Renal cortical epithelial cell (primary cell): ENCODE data around the gene RTN1. TPM values are rescaled to one million over a fixed set of nuclear protein-coding genes. Genes with fewer than 3 reads are reported as not detected.
"Not testable (repeated sequence)": the region's sequence is repeated elsewhere in the genome, so short reads cannot be mapped to it uniquely, and the experiment has no call there.

Source experiments
- DNase-seq: peaks from one replicate; pipeline ENCODE4 v3.0.0-alpha.2; 2011; ENCODE audit warnings: low read depth
- total RNA-seq: library from RNA; depleted of rRNA; stranded (reverse); fragments of >200 nt; gene quantifications from 2 replicates; pipeline ENCODE4 v1.2.3, GENCODE V29; 2014

RTN1 gene
- total RNA-seq, 1 donor from 2014 or later: 0.05 TPM

DNA sequence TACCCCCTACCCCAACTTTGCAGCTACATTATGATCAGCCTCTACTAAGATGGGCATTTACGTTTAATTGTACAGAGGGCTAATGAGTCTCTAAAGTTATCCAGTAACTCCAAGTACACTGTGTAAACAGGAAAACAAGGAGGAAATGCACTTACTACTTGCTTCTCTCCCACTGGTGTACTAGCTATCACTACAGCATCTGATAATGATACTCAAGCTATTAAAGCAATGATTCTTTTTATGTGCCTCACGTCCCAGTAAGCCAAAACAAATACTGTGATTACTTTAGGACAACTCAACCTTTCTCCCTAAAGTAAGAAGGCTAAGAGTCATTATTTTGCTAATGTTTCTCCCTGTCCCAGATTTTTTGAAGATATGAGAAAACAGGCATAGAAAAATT is 165.3 kb downstream of the RTN1 start:
- no peak for DNase-seq

GRCh38 chr14:59704054-59704645 is 166.4 kb downstream of the RTN1 start:
- no peak for DNase-seq

DNA sequence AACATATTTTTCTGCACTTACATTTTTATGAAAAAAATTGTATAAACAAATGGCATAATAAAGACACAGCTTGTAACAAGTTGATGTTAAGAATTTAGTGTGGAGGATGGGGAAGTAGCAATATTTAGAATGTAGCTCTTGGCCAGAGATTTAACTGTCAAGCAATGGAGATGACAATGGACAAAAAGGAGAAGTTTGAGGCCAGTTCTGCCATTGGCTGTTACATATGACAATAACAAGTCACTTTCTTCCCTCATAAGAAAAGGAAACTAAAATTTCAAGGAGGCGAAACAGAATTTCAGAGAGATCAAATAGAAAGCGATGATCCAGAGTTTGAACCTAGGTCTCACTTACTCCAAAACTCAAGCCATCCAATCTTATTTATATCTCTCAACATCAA is 171.1 kb downstream of the RTN1 start:
- DNase-seq: no peak

- peak; percentile 11 for DNase-seq
Measured at GRCh38 chr14:59698793-59699192, 171.8 kb downstream of the RTN1 start.

GRCh38 chr14:59695198-59695597 is 175.4 kb downstream of the RTN1 start:
- no peak for DNase-seq

DNA sequence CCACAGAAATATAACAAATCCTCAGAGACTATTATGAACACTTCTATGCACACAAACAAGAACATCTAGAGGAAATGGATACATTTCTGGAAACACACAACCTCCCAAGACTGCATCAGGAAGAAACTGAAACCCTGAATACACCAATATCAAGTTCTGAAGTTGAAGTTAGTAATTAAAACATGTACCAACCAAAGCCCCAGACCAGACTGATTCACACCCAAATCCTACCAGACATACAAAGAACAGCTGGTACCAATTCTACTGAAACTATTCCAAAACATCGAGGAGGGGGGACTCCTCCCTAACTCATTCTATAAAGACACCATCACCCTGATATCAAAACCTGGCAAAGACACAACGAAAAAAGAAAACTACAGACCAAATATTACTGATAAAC is 179.3 kb downstream of the RTN1 start:
- no peak for DNase-seq

DNA sequence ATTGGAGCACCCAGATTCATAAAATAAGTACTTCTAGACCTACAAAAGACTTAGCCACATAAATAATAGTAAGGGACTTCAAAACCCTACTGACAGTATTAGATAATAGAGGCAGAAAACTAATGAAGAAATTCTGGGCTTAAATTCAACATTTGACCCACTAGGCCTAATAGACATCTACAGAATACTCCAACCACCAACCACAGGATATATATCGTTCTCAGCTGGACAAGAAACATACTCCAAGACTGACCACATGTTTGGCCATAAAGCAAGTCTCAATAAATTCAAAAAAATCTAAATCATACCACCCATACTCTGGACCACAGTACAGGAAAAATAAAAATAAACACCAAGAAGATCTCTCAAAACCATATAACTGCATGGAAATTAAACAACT is 180.2 kb downstream of the RTN1 start:
- DNase-seq: no peak

DNA sequence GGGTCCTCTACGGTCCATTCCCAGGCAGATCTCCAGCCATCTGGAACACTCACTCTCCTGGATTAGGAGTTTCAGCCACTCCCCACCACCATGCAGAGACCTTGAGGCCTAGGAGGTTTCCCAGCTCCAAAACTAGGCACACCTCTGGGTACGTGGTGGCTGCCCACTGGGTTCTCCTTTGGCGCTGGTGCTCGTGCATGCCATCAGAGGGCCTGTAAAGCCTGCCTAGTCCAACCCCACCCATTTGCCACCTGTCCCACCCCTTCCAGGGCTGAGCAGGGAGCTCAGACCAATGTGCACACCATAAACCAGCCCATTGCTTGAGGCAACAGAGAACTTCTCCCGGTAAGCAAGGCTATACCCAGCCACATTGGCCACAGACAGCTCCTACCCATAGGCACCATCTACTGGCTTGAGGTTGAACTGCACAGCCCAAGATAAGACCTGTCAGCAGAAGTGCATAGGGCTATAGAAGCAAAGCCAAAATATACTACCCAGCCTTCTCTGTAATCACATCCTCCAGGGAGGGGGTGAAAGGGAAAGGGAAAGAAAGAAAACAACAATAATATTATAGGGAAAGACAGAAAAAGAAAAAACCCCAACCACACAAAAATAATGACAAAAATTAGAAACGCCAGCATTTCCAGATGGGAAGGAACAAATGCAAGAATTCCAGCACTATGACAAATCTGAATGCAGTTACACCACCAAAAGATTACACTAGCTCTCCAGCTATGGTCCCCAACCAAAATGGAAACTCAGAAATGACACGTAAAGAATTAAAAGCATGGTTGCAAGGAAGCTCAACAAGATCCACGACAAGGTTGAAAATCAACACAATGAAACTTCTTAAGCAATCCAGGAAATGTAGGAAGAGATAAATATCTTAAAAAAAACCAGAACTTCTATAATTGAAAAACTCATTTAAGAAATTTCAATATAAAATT is 182.1 kb downstream of the RTN1 start:
- DNase-seq: peak; percentile 26

DNA sequence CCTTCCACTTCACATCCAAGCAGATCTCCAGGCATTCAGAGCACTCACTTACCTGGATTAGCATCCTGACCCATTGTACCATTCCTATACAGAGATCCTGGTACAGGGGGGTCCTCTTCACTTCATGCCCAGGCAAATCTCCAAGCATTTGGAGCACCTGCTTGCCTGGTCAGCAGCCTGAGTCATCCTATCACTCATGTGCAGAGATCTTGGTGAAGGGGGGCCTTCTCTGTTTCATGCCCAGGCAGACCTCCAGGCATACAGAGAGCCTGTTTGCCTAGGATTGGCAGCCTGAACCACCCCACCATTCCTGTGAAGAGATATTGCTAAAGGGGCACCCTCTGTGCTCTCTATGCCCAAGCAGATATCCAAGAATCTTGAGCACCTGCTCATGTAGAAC is 182.9 kb downstream of the RTN1 start:
- no peak for DNase-seq

GRCh38 chr14:59679872-59680271 is 190.7 kb downstream of the RTN1 start:
- peak; percentile 53 for DNase-seq

DNA sequence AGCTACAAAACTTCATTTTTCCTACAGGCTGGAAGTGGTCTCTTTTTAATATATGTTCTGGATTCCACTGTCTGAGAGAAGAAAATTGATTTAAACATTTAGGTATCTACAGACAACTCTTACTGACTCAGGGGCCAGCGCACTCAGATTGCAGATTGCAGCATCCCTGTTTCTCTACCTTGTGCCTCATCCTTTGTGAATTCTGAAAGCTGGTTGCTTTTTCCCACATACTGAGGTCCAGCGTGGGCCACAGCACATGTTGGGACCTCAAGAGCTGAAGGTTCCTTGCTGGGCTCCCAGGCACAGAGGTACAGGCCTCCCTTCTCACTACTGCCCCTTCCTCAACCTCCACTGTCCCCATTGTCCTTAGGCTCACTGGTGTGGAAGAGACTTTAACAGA is 192.2 kb downstream of the RTN1 start:
- DNase-seq: no peak

GRCh38 chr14:59677771-59678231 is 192.8 kb downstream of the RTN1 start:
- DNase-seq: no peak

GRCh38 chr14:59675394-59675793 is 195.2 kb downstream of the RTN1 start:
- no peak for DNase-seq

DNA sequence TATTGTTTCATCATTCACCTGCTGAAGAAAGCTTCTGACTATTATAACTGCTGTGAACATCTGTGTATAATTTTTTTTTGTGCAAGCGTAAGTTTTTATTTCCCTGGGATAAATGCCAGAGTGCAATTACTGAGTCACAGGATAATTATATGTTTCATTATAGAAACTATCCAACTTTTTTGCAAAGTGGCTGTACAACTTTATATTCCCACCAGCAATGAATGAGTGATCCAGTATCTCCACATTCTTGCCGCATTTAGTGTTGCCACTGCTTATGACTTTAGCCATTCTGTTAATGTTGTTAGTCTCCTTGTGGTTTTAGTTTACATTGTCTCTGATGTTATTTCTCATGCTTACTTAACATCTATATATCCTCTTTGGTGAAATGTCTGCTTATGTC is 205.8 kb downstream of the RTN1 start:
- DNase-seq: no peak

DNA sequence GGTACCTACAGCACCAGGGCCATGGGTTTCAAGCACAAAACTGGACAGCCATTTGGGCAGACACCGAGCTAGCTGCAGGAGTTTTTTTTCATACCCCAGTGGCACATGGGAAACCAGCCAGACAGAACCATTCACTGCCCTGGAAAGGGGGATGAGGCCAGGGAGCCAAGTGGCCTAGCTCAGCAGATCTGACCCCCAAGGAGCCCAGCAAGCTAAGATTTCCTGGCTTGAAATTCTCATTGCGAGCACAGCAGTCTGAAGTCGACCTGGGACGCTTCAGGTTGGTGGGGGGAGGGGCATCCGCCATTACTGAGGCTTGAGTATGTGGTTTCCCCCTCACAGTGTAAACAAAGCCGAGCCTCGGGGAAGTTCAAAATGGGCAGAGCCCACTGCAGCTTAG is 212.8 kb downstream of the RTN1 start:
- DNase-seq: no peak

DNA sequence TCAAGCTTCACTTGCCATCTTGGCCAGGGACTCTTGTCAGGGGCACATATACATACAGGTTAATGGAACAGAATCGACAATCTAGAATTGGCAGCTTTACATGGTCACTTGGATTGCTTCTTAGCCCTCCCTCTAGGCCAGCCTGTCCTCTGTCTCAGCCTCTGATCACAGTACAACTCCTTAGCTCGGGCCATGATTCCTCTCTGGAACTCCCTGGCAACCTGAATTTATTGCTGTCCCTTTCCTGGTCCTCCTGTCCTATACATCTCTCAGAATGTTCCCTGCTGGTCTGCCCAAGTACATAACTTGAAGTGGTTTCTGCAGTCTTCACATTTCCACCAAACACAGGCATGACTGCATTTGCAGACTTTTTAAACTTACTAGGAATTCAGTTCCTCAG is 214.1 kb downstream of the RTN1 start:
- no peak for DNase-seq

DNA sequence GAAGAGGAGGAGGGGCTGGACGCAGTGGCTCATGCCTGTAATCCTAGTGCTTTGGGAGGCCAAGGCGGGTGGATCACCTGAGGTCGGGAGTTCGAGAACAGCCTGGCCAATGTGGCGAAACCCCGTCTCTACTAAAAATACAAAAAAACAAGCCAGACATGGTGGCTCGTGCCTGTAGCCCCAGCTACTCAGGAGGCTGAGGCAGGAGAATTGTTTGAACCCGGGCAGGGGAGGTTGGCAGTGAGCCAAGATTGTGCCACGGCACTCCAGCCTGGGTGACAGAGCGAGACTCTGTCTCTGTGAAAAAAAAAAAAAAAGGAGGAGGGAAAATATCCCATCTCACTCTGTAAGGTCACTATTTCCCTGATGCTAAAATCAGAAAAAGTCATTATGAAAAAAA is 216.4 kb downstream of the RTN1 start:
- not testable (repeated sequence) for DNase-seq

DNA sequence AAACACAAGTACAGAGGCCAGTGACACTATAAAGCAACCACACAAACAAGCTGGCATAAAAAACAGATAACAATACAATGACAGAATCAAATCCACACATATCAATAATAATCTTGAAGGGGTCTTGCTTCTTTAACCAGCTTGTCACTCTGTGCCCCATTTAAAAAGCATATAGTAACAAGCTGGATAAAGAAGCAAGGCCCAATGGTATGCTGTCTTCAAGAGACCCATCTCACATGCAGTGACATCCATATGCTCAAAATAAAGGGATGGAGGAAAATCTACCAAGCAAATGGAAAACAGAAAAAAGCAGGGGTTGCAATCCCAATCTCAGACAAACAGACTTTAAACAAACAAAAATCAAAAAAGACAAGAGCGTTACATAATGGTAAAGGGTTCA is 223.7 kb downstream of the RTN1 start:
- DNase-seq: not testable (repeated sequence)

GRCh38 chr14:59638885-59639284 is 231.7 kb downstream of the RTN1 start:
- DNase-seq: no peak

DNA sequence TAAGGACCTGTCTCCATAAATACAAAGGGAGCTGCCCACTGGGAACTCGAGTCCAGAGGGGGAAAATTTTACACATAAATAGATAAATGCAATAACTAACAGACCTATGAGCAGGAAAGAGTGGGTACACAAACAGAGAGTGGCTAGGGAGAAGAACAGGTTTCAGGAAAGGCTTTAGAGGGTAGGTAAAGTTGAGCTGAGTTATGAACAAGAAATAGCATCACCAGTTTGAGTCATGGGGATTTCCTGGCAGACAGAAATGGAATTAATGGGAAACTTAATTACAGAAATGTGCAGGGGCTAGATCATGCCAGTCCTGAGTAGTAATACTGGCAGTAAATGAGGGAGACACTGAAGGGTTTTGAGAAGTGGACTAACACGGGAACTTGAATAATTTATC is 236.0 kb downstream of the RTN1 start:
- peak; percentile 2 for DNase-seq

DNA sequence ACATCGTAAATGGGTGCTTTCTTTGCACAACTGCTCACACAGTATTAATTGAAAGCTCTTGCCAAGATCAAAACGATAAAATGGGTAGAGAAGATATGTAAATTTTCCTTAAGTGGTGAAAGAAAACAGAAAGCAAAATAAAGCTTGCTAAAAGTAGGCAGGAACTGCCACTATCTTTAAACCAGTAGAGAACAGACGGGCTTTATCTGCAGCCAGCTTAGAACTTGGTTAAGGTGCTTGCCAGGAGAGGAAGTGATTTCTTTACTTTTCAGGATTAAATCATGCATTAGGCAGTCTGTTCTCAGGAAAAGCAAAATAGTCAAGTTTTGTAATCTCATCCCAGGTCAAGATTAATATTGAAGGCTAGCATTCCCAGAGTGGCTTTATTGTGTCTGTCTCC is 237.1 kb downstream of the RTN1 start:
- DNase-seq: no peak

DNA sequence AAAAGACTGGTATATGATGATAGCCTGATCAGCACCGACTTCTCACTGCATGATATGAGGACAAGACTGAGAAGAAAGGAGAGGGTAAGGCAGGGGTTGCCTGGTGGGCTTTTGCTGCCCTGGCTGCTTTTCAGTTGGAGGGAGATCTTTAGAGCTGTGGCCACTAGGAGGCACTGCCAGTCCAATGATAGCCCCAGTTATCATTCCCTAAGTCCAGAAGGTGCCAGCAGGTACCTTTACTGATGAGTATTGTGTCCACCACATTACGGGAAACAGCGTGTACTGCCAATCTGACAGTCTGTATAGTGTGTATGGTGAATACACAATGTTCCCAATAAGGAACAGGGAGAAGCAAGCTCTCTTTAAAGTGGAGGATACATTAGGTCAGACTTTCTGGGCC is 238.2 kb downstream of the RTN1 start:
- DNase-seq: peak; percentile 13

DNA sequence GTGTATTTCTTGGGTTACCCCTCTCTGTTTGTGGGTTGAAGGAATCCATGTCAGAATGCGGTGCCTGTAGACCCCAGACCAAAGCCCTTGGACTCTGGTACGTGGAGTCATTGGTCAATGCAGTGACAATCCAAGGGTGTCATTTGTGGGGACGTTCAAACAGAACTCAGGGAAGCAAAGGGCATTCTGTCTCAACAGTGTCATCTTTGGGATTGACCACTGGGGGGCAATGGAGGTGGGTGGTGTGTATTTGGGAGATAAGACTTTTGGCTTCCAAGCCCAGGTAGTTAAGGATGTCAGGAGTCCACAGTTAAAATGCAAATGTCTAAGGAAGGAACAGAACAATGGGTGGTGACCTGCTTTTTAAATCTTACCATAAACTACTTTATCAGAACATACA is 239.3 kb downstream of the RTN1 start:
- DNase-seq: no peak
